Measurements from ENCODE around the gene GBA3.

Gene GBA3

GRCh38 chr4:22712529-22712928 lies 19.8 kb downstream of the GBA3 start:
- Mint-ChIP-seq H3K27me3 (no peaks in the 10 kb centered on the region), H3K9me3 (no peaks in the 10 kb centered on the region), H3K27ac (no peak overlapping the region), H3K4me3 (no peak overlapping the region), H3K36me3 (ENCODE audit: insufficient read depth) (no peaks in the 10 kb centered on the region), H3K4me1 (ENCODE audit: low read depth in 2 of 2) (no peaks in the 10 kb centered on the region)
- ATAC-seq (replicated peaks) (no peak), DNase-seq (no peak)

- no peaks in the 10 kb centered on the region for H3K4me1 Mint-ChIP-seq (ENCODE audit: low read depth in 2 of 2)
- no peaks in the 10 kb centered on the region for H3K27me3 Mint-ChIP-seq
- H3K9me3 Mint-ChIP-seq = peaks cover 0 to under 1% of the 10 kb centered on the region in 2 donors
Observed at GRCh38 chr4:22713841-22714240, 21.1 kb downstream of the GBA3 start.

GRCh38 chr4:22719218-22719617 lies 26.5 kb downstream of the GBA3 start:
- H3K36me3 Mint-ChIP-seq (ENCODE audit: insufficient read depth) = peaks cover 6% of the 10 kb centered on the region
- ATAC-seq (replicated peaks) (no peak), DNase-seq (no peak)
- no peaks in the 10 kb centered on the region for H3K4me1 Mint-ChIP-seq (ENCODE audit: low read depth in 2 of 2)
- no peak overlapping the region for H3K4me3 Mint-ChIP-seq
- no peak overlapping the region for H3K27ac Mint-ChIP-seq
- H3K9me3 Mint-ChIP-seq = peaks cover 7% of the 10 kb centered on the region in 2 donors
- no peaks in the 10 kb centered on the region for H3K27me3 Mint-ChIP-seq

More at GRCh38 chr4:22713841-22714240, 21.1 kb downstream of the GBA3 start:
- ATAC-seq (replicated peaks) = no peak
- no peak overlapping the region for H3K27ac Mint-ChIP-seq
- no peak for DNase-seq
- H3K36me3 Mint-ChIP-seq (ENCODE audit: insufficient read depth) = no peaks in the 10 kb centered on the region
- no peak overlapping the region for H3K4me3 Mint-ChIP-seq

GRCh38 chr4:22720091-22720490 lies 27.4 kb downstream of the GBA3 start:
- no peaks in the 10 kb centered on the region for H3K27me3 Mint-ChIP-seq
- H3K4me1 Mint-ChIP-seq (ENCODE audit: low read depth in 2 of 2) = no peaks in the 10 kb centered on the region
- H3K4me3 Mint-ChIP-seq = no peak overlapping the region
- peaks cover 6% of the 10 kb centered on the region for H3K36me3 Mint-ChIP-seq (ENCODE audit: insufficient read depth)
- H3K9me3 Mint-ChIP-seq = peaks cover 7 to 10% of the 10 kb centered on the region in 2 donors
- ATAC-seq (replicated peaks) (no peak), DNase-seq (no peak)
- no peak overlapping the region for H3K27ac Mint-ChIP-seq

GRCh38 chr4:22721204-22721603 lies 28.5 kb downstream of the GBA3 start:
- Mint-ChIP-seq H3K36me3 (ENCODE audit: insufficient read depth) (peaks cover 6% of the 10 kb centered on the region), H3K4me1 (ENCODE audit: low read depth in 2 of 2) (no peaks in the 10 kb centered on the region), H3K27ac (no peak overlapping the region), H3K9me3 (peaks cover 7 to 13% of the 10 kb centered on the region in 2 donors), H3K27me3 (no peaks in the 10 kb centered on the region), H3K4me3 (no peak overlapping the region)
- no peak for DNase-seq
- ATAC-seq (replicated peaks) = no peak

DNA sequence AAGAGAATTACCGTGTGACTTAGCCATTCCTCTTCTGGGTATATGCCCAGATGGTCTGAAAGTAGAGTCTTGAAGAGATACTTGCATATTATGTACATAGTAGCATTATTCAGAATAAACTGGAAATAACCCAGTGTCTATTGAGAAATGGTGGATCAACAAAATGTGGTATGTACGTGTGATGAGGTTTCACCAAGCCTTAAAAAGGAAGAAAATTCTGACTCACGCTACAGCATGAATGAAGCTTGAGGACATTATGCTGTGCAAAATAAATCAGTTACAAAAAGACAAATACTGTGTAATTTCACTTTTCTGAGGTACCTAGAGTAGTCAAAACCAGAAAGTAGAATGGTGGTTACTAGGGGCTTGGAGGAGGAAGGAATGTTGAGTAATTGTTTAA lies 37.3 kb downstream of the GBA3 start:
- no peak for ATAC-seq (replicated peaks)

DNA sequence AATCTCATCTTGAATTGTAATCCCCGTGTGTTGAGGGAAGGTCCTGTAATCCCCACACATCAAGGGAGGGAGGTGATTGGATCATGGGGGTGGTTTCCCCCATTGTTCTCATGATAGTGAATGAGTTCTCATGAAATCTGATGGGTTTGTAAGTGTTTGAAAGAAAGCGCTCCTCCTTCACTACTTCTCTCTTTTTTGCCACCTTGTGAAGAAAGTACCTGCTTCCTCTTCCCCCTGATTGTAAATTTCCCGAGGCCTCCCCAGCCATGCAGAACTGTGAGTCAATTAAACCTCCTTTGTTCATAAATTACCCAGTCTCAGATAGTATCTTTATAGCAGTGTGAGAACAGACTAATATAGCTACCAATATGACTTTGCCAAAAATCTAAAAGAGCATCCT lies 41.1 kb downstream of the GBA3 start:
- DNase-seq (no peak), ATAC-seq (replicated peaks) (no peak)
- Mint-ChIP-seq H3K9me3 (peaks cover 4 to 21% of the 10 kb centered on the region in 2 donors), H3K4me3 (no peak overlapping the region), H3K36me3 (ENCODE audit: insufficient read depth) (no peaks in the 10 kb centered on the region), H3K27ac (no peak overlapping the region), H3K27me3 (no peaks in the 10 kb centered on the region), H3K4me1 (ENCODE audit: low read depth in 2 of 2) (no peaks in the 10 kb centered on the region)

More for the DNA sequence above, 37.3 kb downstream of the GBA3 start:
- peaks cover 9 to 21% of the 10 kb centered on the region in 2 donors for H3K9me3 Mint-ChIP-seq
- H3K27ac Mint-ChIP-seq = no peak overlapping the region
- no peaks in the 10 kb centered on the region for H3K4me1 Mint-ChIP-seq (ENCODE audit: low read depth in 2 of 2)
- DNase-seq = no peak
- no peaks in the 10 kb centered on the region for H3K27me3 Mint-ChIP-seq
- H3K36me3 Mint-ChIP-seq (ENCODE audit: insufficient read depth) = no peaks in the 10 kb centered on the region
- no peak overlapping the region for H3K4me3 Mint-ChIP-seq

- DNase-seq (no peak), ATAC-seq (replicated peaks) (no peak)
- H3K27me3 Mint-ChIP-seq = no peaks in the 10 kb centered on the region
- H3K36me3 Mint-ChIP-seq (ENCODE audit: insufficient read depth) = no peaks in the 10 kb centered on the region
- no peak overlapping the region for H3K27ac Mint-ChIP-seq
- peaks cover 8 to 13% of the 10 kb centered on the region in 2 donors for H3K9me3 Mint-ChIP-seq
- H3K4me1 Mint-ChIP-seq (ENCODE audit: low read depth in 2 of 2) = no peaks in the 10 kb centered on the region
- no peak overlapping the region for H3K4me3 Mint-ChIP-seq
Observed at GRCh38 chr4:22736912-22737311, 44.2 kb downstream of the GBA3 start.

GRCh38 chr4:22739968-22740367 lies 47.2 kb downstream of the GBA3 start:
- Mint-ChIP-seq H3K4me1 (ENCODE audit: low read depth in 2 of 2) (no peaks in the 10 kb centered on the region), H3K27me3 (no peaks in the 10 kb centered on the region), H3K9me3 (peaks cover 7 to 15% of the 10 kb centered on the region in 2 donors), H3K4me3 (no peak overlapping the region), H3K36me3 (ENCODE audit: insufficient read depth) (no peaks in the 10 kb centered on the region), H3K27ac (no peak overlapping the region)
- DNase-seq = no peak
- ATAC-seq (replicated peaks) = no peak

DNA sequence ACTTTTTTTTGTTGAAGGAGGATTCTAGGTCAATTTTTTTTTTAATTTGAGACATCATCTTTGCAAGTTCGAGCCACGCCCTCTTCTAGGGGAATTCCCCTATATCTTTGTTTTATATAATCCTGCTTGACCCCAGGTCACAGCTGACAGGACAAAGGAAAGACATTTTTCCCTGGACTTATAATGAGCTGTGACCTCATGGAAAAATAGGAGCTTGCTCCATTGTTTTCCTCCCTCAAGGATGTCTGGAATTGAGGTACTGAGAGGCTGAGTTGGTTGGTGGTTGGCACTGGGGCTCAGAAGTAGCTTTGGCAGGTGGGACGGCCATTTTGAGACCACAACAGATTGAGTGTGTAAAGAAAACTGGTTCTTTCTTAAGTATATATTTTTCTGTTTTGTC lies 49.0 kb downstream of the GBA3 start:
- DNase-seq (no peak), ATAC-seq (replicated peaks) (no peak)
- Mint-ChIP-seq H3K9me3 (peaks cover 7 to 22% of the 10 kb centered on the region in 2 donors), H3K27me3 (no peaks in the 10 kb centered on the region), H3K4me3 (no peak overlapping the region), H3K36me3 (ENCODE audit: insufficient read depth) (no peaks in the 10 kb centered on the region), H3K4me1 (ENCODE audit: low read depth in 2 of 2) (no peaks in the 10 kb centered on the region), H3K27ac (no peak overlapping the region)

- H3K9me3 Mint-ChIP-seq = peaks cover 7 to 22% of the 10 kb centered on the region in 2 donors
- no peak for ATAC-seq (replicated peaks)
- DNase-seq = no peak
- H3K4me3 Mint-ChIP-seq = no peak overlapping the region
- H3K36me3 Mint-ChIP-seq (ENCODE audit: insufficient read depth) = no peaks in the 10 kb centered on the region
- H3K27ac Mint-ChIP-seq = no peak overlapping the region
- no peaks in the 10 kb centered on the region for H3K27me3 Mint-ChIP-seq
- H3K4me1 Mint-ChIP-seq (ENCODE audit: low read depth in 2 of 2) = no peaks in the 10 kb centered on the region
Observed at GRCh38 chr4:22743290-22743689, 50.6 kb downstream of the GBA3 start.

- H3K36me3 Mint-ChIP-seq (ENCODE audit: insufficient read depth) = no peaks in the 10 kb centered on the region
- H3K4me1 Mint-ChIP-seq (ENCODE audit: low read depth in 2 of 2) = no peaks in the 10 kb centered on the region
- peaks cover 7 to 22% of the 10 kb centered on the region in 2 donors for H3K9me3 Mint-ChIP-seq
- no peak overlapping the region for H3K27ac Mint-ChIP-seq
- no peak overlapping the region for H3K4me3 Mint-ChIP-seq
- ATAC-seq (replicated peaks) = no peak
- no peaks in the 10 kb centered on the region for H3K27me3 Mint-ChIP-seq
- no peak for DNase-seq
Observed at GRCh38 chr4:22744478-22745062, 51.8 kb downstream of the GBA3 start.

- Mint-ChIP-seq H3K36me3 (ENCODE audit: insufficient read depth) (no peaks in the 10 kb centered on the region), H3K9me3 (peaks cover 6 to 22% of the 10 kb centered on the region in 2 donors), H3K4me3 (no peak overlapping the region), H3K27me3 (no peaks in the 10 kb centered on the region), H3K4me1 (ENCODE audit: low read depth in 2 of 2) (no peaks in the 10 kb centered on the region), H3K27ac (no peak overlapping the region)
- DNase-seq = no peak
- no peak for ATAC-seq (replicated peaks)
Observed at GRCh38 chr4:22745234-22745633, 52.5 kb downstream of the GBA3 start.

- no peak for ATAC-seq (replicated peaks)
- no peaks in the 10 kb centered on the region for H3K36me3 Mint-ChIP-seq (ENCODE audit: insufficient read depth)
- peaks cover 0 to 1% of the 10 kb centered on the region in 2 donors for H3K9me3 Mint-ChIP-seq
- no peak overlapping the region for H3K27ac Mint-ChIP-seq
- H3K4me3 Mint-ChIP-seq = no peak overlapping the region
- no peaks in the 10 kb centered on the region for H3K4me1 Mint-ChIP-seq (ENCODE audit: low read depth in 2 of 2)
- no peak for DNase-seq
- no peaks in the 10 kb centered on the region for H3K27me3 Mint-ChIP-seq
Observed at GRCh38 chr4:22754116-22754515, 61.4 kb downstream of the GBA3 start.

DNA sequence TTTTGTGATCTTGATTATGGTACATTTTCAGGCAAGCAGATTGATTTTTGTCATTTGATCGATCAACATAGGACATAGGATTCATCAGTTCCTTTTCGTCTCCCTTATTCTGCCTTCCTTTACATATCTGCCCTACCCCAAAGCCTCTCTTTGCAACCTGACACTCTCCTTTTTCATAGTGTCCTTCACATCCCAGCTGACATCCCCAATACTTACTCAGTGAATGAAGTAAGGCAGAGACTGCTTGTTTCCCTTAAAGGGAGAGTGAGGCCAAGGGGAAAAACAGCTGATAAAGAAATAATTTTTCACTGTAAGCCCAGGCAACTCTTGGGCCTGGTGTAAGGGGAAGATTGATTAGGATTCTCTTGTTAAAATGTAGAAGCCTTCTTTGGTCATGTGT lies 69.8 kb downstream of the GBA3 start:
- Mint-ChIP-seq H3K4me3 (no peak overlapping the region), H3K9me3 (peaks cover 0 to 14% of the 10 kb centered on the region in 2 donors), H3K36me3 (ENCODE audit: insufficient read depth) (no peaks in the 10 kb centered on the region), H3K27me3 (no peaks in the 10 kb centered on the region), H3K4me1 (ENCODE audit: low read depth in 2 of 2) (peaks cover 0 to 4% of the 10 kb centered on the region in 2 donors), H3K27ac (no peak overlapping the region)
- DNase-seq = no peak
- no peak for ATAC-seq (replicated peaks)
